Peyer's patch (tissue), 4 donors: ENCODE data around the gene RCSD1. TPM values are rescaled to one million over a fixed set of nuclear protein-coding genes. Genes with fewer than 3 reads are reported as not detected.
A peak's percentile ranks its signal among the peaks of the same experiment; 100 is the strongest.

Experiments
- DNase-seq, 3 donors: peaks; one replicate each; pipeline ENCODE4 v3.0.0-alpha.2; 2017 to 2019
- H3K27ac ChIP-seq, 4 donors: fragments of 200-600 bp; sonication (generic); one replicate each; pipeline ENCODE4 v1.5.1; 2016 to 2019
- H3K27me3 ChIP-seq, 2 donors: fragments of 200-600 bp; sonication (generic); one replicate each; pipeline ENCODE4 v1.5.1; 2019
- H3K36me3 ChIP-seq, 3 donors: fragments of 200-600 bp; sonication (generic); one replicate each; pipeline ENCODE4 v1.5.1; 2016 to 2019
- H3K4me1 ChIP-seq, 4 donors: fragments of 200-600 bp; sonication (generic); one replicate each; pipeline ENCODE4 v1.5.1; 2016 to 2019
- H3K4me3 ChIP-seq, 4 donors: fragments of 200-600 bp; sonication (generic); 1 replicate in 3 of 4; 2 replicates in 1 of 4; pipeline ENCODE4 v1.5.1; 2016 to 2019; ENCODE audit warnings: mild to moderate bottlenecking in 1 of 4
- H3K9me3 ChIP-seq, 4 donors: fragments of 200-600 bp; sonication (generic); one replicate each; pipeline ENCODE4 v1.5.1; 2016 to 2019; ENCODE audit warnings: mild to moderate bottlenecking in 1 of 4
- POLR2A ChIP-seq, 2 donors: fragments of 450-650 bp; IDR thresholded peaks; one replicate each; pipeline ENCODE4 v1.5.1; 2017; ENCODE audit warnings: antibody characterized with exemption in 2 of 2, mild to moderate bottlenecking in 2 of 2, moderate library complexity in 2 of 2
- total RNA-seq, 4 donors: library from RNA; depleted of rRNA; stranded (reverse); fragments of >200 nt; gene quantifications; one replicate each; pipeline ENCODE4 v1.1.0, GENCODE V29; 2016
- TF ChIP-seq, protein P1 (sequence below), 6 experiments: fragments of 450-650 bp in 4 of 6; fragments of 200-600 bp in 2 of 6; sonication (generic) in 1 of 6; IDR thresholded peaks; one replicate each; pipeline ENCODE4 v1.5.1; 2017 to 2019; ENCODE audit warnings: antibody characterized with exemption in 6 of 6, mild to moderate bottlenecking in 3 of 6, moderate library complexity in 1 of 6

Gene RCSD1
- total RNA-seq, 4 donors from 2014 or later: 6.7 to 95.7 (median 11.5) TPM

DNA sequence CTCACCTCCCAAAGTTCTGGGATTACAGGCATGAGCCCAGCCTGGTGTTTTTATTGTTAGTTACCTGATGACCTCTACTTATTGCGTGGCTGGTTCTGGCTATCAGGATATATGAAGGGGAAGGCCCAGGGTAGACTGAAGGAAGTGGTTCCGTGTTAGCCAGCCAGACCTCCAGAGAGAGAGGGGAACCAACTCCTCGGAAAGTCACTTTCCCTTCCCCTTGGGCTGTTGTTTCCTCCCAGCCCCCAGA is 2.5 kb upstream of the RCSD1 start:
- no peaks in the 10 kb centered on the region for H3K9me3 ChIP-seq
- peak in 1 of 3 donors; percentile 62 for DNase-seq
- H3K36me3 ChIP-seq: no peaks in the 10 kb centered on the region
- H3K27me3 ChIP-seq: no peaks in the 10 kb centered on the region
- TF ChIP-seq POLR2A (IDR thresholded peaks at IDR 0.05): no peak
- TF ChIP-seq, protein P1, sequence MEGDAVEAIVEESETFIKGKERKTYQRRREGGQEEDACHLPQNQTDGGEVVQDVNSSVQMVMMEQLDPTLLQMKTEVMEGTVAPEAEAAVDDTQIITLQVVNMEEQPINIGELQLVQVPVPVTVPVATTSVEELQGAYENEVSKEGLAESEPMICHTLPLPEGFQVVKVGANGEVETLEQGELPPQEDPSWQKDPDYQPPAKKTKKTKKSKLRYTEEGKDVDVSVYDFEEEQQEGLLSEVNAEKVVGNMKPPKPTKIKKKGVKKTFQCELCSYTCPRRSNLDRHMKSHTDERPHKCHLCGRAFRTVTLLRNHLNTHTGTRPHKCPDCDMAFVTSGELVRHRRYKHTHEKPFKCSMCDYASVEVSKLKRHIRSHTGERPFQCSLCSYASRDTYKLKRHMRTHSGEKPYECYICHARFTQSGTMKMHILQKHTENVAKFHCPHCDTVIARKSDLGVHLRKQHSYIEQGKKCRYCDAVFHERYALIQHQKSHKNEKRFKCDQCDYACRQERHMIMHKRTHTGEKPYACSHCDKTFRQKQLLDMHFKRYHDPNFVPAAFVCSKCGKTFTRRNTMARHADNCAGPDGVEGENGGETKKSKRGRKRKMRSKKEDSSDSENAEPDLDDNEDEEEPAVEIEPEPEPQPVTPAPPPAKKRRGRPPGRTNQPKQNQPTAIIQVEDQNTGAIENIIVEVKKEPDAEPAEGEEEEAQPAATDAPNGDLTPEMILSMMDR (IDR thresholded peaks at IDR 0.05): no peak
- peaks cover 0 to 23% (median 12%) of the 10 kb centered on the region in 4 donors for H3K4me1 ChIP-seq
- H3K27ac ChIP-seq: peak overlapping the region; percentile 94 to 99 (median 98)
- no peak overlapping the region for H3K4me3 ChIP-seq

- Histone ChIP-seq H3K9me3 (no peaks in the 10 kb centered on the region), H3K27ac (peak overlapping the region; percentile 94 to 99 (median 98))
- DNase-seq: peak in 2 of 3 donors; percentile 88 to 93
Observed at GRCh38 chr1:167627865-167628641, 2.0 kb upstream of the RCSD1 start.

DNA sequence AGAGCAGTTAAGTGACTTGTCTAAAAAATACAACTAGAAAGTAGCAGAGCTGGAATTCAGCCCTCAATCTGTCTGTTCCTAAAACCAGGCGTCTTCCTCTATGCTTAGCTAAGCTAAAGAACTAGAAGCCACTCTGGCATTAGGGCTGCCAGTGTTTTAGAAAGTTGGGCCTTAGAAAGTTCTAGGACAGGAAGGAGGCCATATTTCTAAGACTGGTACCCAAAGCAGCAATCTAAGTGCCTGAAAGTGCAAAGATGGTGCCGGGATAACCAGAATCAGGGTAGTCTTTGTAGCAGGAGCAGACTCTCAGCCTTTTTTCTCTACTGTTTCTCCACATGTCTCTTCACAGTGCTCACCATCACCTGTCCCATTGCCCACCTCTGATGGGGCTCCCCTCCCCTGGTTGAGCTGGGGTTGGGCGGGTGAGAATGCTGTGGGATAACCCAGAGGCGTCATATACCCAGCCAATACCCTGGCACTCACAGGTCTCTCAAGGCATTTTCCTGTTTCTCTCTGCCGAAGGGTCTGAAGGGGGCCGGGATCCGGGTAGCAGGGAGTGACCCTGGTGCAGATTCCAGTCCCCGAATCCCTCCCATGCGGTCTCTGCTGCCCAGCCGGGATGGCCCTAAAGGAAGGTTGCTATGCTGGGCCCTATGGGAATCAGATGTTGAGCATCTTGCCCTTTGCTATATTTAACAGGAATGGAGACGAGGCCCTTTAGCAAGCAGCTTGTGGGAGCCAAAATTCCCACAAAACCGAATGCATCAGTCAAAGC is 1.1 kb upstream of the RCSD1 start:
- peak overlapping the region; percentile 94 to 99 (median 98) for H3K27ac ChIP-seq
- peak overlapping the region in 3 of 4 donors; percentile 64 to 93 (median 85) for H3K4me3 ChIP-seq
- TF ChIP-seq, protein P1 (IDR thresholded peaks at IDR 0.05): no peak
- no peak for TF ChIP-seq POLR2A (IDR thresholded peaks at IDR 0.05)

More at GRCh38 chr1:167627865-167628641, 2.0 kb upstream of the RCSD1 start:
- Histone ChIP-seq H3K27me3 (no peaks in the 10 kb centered on the region), H3K4me3 (peak overlapping the region in 1 of 4 donors; percentile 85), H3K4me1 (peaks cover 0 to 23% (median 14%) of the 10 kb centered on the region in 4 donors), H3K36me3 (no peaks in the 10 kb centered on the region)
- TF ChIP-seq, protein P1 (IDR thresholded peaks at IDR 0.05): no peak
- TF ChIP-seq POLR2A (IDR thresholded peaks at IDR 0.05): no peak

DNA sequence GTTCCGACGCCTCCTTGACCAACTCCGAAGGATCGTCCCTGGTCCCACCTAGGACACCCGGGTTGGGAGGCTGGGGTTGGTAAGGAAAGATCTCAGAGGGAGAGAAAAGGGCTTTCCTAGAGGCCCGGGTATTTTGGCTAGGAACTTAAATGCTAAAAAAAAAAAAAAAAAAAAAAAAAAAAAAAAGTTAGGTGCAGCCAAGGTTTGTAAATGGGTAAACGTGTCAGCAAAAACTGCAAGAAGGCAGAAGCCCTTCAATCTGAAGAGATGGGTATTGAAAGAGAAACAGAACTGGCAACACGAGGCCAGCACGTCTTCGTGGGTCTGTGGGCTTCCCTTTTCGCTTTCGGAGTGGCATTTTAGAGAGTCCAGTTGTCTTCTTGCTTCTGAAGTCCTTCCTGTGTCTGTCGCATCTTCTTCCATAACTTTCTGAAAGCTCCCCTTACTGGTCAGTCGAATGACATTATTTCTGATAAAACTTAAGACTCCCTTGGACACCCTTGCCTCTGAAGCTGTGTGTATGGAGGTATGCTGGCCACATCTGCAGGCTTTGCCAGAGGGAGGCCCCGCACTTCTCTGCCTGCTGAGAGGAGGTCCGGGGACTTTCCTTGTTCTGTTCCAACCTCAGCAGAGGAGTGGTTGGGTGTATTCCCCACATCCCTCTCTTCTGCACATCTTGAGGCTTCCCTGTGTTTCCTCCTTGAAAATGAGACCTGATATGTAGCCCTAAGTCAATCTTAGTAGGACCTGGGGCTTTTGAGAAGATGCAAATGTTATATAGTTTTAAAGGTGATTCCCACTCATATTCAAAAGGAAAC is 745 bp downstream of the RCSD1 start:
- Histone ChIP-seq H3K27me3 (no peaks in the 10 kb centered on the region), H3K4me1 (peaks cover 0 to 32% (median 16%) of the 10 kb centered on the region in 4 donors), H3K4me3 (peak overlapping the region; percentile 64 to 93 (median 82)), H3K27ac (peak overlapping the region; percentile 94 to 99 (median 98)), H3K9me3 (no peaks in the 10 kb centered on the region), H3K36me3 (no peaks in the 10 kb centered on the region)
- peak in 1 of 3 donors; percentile 62 for DNase-seq
- TF ChIP-seq, protein P1 (IDR thresholded peaks at IDR 0.05): no peak
- no peak for TF ChIP-seq POLR2A (IDR thresholded peaks at IDR 0.05)

More for the DNA sequence above, 1.1 kb upstream of the RCSD1 start:
- H3K9me3 ChIP-seq: no peaks in the 10 kb centered on the region
- peak in 1 of 3 donors; percentile 47 for DNase-seq
- H3K4me1 ChIP-seq: peaks cover 0 to 28% (median 16%) of the 10 kb centered on the region in 4 donors
- no peaks in the 10 kb centered on the region for H3K27me3 ChIP-seq
- no peaks in the 10 kb centered on the region for H3K36me3 ChIP-seq

- Histone ChIP-seq H3K36me3 (no peaks in the 10 kb centered on the region), H3K9me3 (no peaks in the 10 kb centered on the region), H3K4me3 (peak overlapping the region; percentile 64 to 93 (median 82)), H3K27ac (peak overlapping the region; percentile 94 to 99 (median 98)), H3K27me3 (no peaks in the 10 kb centered on the region), H3K4me1 (peaks cover 0 to 37% (median 19%) of the 10 kb centered on the region in 4 donors)
- no peak for TF ChIP-seq POLR2A (IDR thresholded peaks at IDR 0.05)
- TF ChIP-seq, protein P1 (IDR thresholded peaks at IDR 0.05): no peak
- peak in 1 of 3 donors; percentile 40 for DNase-seq
Observed at GRCh38 chr1:167631386-167631935, 1.4 kb downstream of the RCSD1 start.
